ENCODE measurements around the gene TERT.

- TF ChIP-seq CTCF (IDR thresholded peaks at IDR 0.05), result no peak
- no peak for TF ChIP-seq POLR2A (IDR thresholded peaks at IDR 0.05)
Measured at GRCh38 chr5:1281038-1281882, 13.6 kb downstream of the TERT start.
